GM21717 (cell line): ENCODE measurements around the gene NCOA1.

Experiments
- ATAC-seq: cut with Tn5 transposase; IDR thresholded peaks from one replicate; pipeline ENCODE4 v1.9.1; 2021; ENCODE audit warnings: mild to moderate bottlenecking, moderate library complexity; ENCODE audit not compliant: unreplicated experiment

The NCOA1 gene

GRCh38 chr2:24816404-24816803 lies 325.4 kb downstream of the NCOA1 start:
- ATAC-seq, result no peak

GRCh38 chr2:24816884-24817283 lies 325.8 kb downstream of the NCOA1 start:
- ATAC-seq, result no peak

DNA sequence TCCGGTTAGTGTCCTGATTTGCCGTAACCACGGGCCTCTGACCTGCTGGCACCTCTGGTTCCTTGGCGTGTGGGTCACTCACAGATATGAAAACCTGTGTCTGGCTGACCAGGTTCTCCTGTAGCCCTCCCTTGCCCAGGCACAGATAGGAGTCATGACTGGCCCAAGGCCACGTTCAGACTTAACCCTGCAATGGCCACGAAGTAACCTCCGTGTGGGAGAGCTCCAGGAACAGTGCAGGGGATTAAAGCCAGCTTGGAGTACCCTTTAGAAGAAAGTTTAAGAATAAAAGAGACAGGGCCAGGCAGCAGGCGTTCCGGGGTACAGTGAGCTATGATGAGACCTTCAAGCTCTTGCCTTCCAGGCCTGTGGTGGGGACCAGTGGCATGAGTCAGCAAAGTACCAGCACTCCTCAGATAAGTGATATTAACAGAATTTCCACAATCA lies 327.7 kb downstream of the NCOA1 start:
- ATAC-seq, result no peak

DNA sequence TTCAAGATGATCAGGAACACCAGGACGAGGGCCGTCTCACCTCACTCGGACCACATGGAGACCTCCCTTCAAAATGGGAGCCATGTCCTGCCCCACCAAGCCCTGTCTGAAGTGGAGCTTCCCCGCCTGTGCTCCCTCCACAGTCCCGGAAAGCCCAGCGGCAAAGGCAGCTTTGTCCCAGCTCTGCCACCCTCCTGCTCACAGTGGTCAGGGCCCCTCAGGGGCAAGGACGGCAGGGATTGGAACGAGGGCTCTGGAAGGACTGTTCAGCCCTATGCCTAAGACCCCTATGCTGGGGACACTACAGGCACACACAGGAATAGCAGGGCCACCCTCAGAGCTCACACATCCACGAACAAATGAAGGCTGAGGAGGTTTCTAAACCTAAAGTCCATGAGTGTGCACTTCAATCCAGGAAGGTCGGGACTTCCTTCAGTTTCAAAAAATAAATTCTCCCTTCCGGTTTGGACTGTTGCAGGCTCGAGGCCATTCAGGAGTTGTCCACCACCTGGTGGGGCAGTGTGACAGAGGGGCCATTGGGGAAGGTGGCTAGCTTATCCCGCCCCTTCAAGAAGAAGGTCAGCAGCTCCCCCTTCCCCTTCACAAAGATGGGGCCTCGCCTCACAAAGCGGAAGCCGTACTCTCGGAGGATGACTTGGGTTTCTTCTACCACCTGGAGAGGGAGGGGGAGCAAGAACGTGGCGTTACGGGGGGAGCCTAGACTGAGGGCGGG lies 328.6 kb downstream of the NCOA1 start:
- no peak for ATAC-seq

DNA sequence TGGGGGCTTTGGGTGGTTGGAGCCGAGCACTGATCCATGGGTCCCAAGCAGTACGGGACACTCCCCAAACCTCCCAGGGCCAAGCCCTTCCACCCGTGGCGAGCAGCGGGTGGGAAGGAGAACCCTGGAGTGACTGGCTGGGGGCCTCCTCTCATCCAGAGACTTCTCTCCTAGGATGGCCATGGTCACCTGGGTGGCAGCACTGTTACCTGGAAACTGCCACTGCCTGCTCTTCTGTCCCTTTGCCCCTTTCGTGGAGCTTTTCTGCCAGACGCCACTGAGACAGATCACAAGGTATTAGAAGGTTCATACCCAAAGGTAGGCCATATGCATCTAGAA lies 329.1 kb downstream of the NCOA1 start:
- no peak for ATAC-seq
